ENCODE data around the gene SART3.

- no peak for TF ChIP-seq USF2 (IDR thresholded peaks at IDR 0.05; ENCODE audit: borderline replicate concordance, low read depth, low read length)
- no peak for TF ChIP-seq CTCF (IDR thresholded peaks at IDR 0.05)
- no peak for TF ChIP-seq ELF1 (IDR thresholded peaks at IDR 0.05)
- no peak for TF ChIP-seq EZH2phosphoT487 (IDR thresholded peaks at IDR 0.05; ENCODE audit: borderline replicate concordance, low read depth)
- TF ChIP-seq FOXM1 (IDR thresholded peaks at IDR 0.05; ENCODE audit: low read depth), result no peak
- TF ChIP-seq POLR2AphosphoS5 (IDR thresholded peaks at IDR 0.05; ENCODE audit: low read depth, low read length), result no peak
- TF ChIP-seq SIN3A (IDR thresholded peaks at IDR 0.05; ENCODE audit: borderline replicate concordance, low read depth, low read length), result no peak
- TF ChIP-seq REST (IDR thresholded peaks at IDR 0.05; ENCODE audit: low read depth, low read length), result no peak
- no peak for TF ChIP-seq RXRA (IDR thresholded peaks at IDR 0.05; ENCODE audit: borderline replicate concordance, low read depth)
Observed at GRCh38 chr12:108502922-108503321, 58.1 kb downstream of the SART3 start.
